ENCODE results near the gene SLIT1.

- TF ChIP-seq EZH2 (IDR thresholded peaks at IDR 0.05; ENCODE audit: insufficient read depth, poor library complexity, severe bottlenecking) = no peak
- no peak for TF ChIP-seq EZH2phosphoT487 (IDR thresholded peaks at IDR 0.05; ENCODE audit: insufficient read depth, low read depth)
These were observed 127.2 kb downstream of the SLIT1 start for GRCh38 chr10:97058521-97058920.

All from GM23248 (cell line).